Common myeloid progenitor, CD34-positive (primary cell): ENCODE results near the gene HSD17B4.
"Not testable (repeated sequence)": the region's sequence is repeated elsewhere in the genome, so short reads cannot be mapped to it uniquely, and the experiment has no call there.

Experiments
- CTCF ChIA-PET: fragments of 350-600 bp; sonication (Branson Sonifier 250); formaldehyde crosslinking; loops from one replicate; lab custom pipeline; 2021; ENCODE audit warnings: antibody characterized with exemption; lab: Charles Lee
- POLR2A ChIA-PET: fragments of 350-600 bp; sonication (Branson Sonifier 250); formaldehyde crosslinking; loops from one replicate; lab custom pipeline; 2021; ENCODE audit warnings: antibody characterized with exemption; lab: Charles Lee
- DNase-seq, 3 donors: peaks; one replicate each; pipeline versions ENCODE4 v3.0.0 to v3.0.0-alpha.2; 2013
- H3K27ac ChIP-seq, 2 experiments: 1 replicate in 1 of 2; 2 replicates in 1 of 2; pipeline ENCODE4 v1.7.0; 2013; ENCODE audit warnings: inconsistent platforms in 2 of 2, low read length in 2 of 2, mild to moderate bottlenecking in 2 of 2, low read depth in 1 of 2, moderate library complexity in 1 of 2; ENCODE audit not compliant: severe bottlenecking in 2 of 2, insufficient read depth in 1 of 2, poor library complexity in 1 of 2
- H3K27me3 ChIP-seq, 5 experiments: replicated peaks in 2 of 5; 1 replicate in 3 of 5; 2 replicates in 2 of 5; pipeline versions ENCODE4 v1.6.1 to v1.7.0; 2013; ENCODE audit warnings: low read length in 4 of 5, mild to moderate bottlenecking in 2 of 5, moderate library complexity in 2 of 5, inconsistent platforms in 1 of 5; ENCODE audit not compliant: insufficient read depth in 5 of 5, control insufficient read depth in 4 of 5
- H3K36me3 ChIP-seq, 4 experiments: 1 replicate in 2 of 4; 2 replicates in 2 of 4; pipeline versions ENCODE4 v1.6.1 to v1.7.0; 2013; ENCODE audit warnings: low read length in 3 of 4, control low read depth in 1 of 4, mild to moderate bottlenecking in 1 of 4; ENCODE audit not compliant: control insufficient read depth in 4 of 4, insufficient read depth in 4 of 4
- H3K4me1 ChIP-seq, 4 experiments: 1 replicate in 3 of 4; 2 replicates in 1 of 4; pipeline versions ENCODE4 v1.6.1 to v1.7.1; 2013; ENCODE audit warnings: low read length in 3 of 4, mild to moderate bottlenecking in 3 of 4, control low read depth in 1 of 4, inconsistent platforms in 1 of 4, moderate library complexity in 1 of 4; ENCODE audit not compliant: control insufficient read depth in 4 of 4, insufficient read depth in 4 of 4; ENCODE audit errors: control extremely low read depth in 1 of 4
- H3K4me3 ChIP-seq, 7 experiments: 1 replicate in 4 of 7; 2 replicates in 3 of 7; pipeline versions ENCODE4 v1.5.1 to v1.7.0; 2013; ENCODE audit warnings: mild to moderate bottlenecking in 7 of 7, low read length in 6 of 7, moderate library complexity in 6 of 7, inconsistent platforms in 2 of 7, low read depth in 2 of 7, control low read depth in 1 of 7; ENCODE audit not compliant: insufficient read depth in 4 of 7, control insufficient read depth in 1 of 7; ENCODE audit errors: extremely low read depth in 1 of 7
- H3K9me3 ChIP-seq, 5 experiments: 1 replicate in 4 of 5; 2 replicates in 1 of 5; pipeline versions ENCODE4 v1.6.1 to v1.7.1; 2013; ENCODE audit warnings: low read length in 4 of 5, mild to moderate bottlenecking in 2 of 5, inconsistent platforms in 1 of 5, low read depth in 1 of 5, moderate library complexity in 1 of 5; ENCODE audit not compliant: control insufficient read depth in 4 of 5, insufficient read depth in 2 of 5; ENCODE audit errors: control extremely low read depth in 1 of 5
- WGBS: methylation state at CpG from one replicate; pipeline ENCODE4 v1.1.5; 2013; ENCODE audit not compliant: insufficient coverage; 5-methylcytosine and 5-hydroxymethylcytosine counted together

The HSD17B4 gene

DNA sequence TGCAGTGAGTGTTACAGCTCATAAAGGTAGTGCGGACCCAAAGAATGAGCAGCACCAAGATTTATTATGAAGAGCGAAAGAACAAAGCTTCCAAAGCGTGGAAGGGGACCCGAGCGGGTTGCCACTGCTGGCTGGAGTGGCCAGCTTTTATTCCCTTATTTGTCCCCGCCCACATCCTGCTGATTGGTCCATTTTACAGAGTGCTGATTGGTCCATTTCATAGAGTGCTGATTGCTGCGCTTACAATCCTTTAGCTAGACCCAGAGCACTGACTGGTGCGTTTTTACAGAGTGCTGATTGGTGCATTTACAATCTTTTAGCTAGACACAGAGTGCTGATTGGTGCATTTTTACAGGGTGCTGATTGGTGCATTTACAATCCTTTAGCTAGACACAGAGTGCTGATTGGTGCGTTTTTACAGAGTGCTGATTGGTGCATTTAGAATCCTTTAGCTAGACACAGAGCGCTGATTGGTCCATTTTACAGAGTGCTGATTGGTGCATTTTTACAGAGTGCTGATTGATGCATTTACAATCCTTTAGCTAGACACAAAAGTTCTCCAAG is 19.5 kb upstream of the HSD17B4 start:
- H3K36me3 ChIP-seq, H3K27me3 ChIP-seq, POLR2A ChIA-PET, H3K9me3 ChIP-seq, H3K4me3 ChIP-seq, H3K27ac ChIP-seq, DNase-seq: not testable (repeated sequence)
- CTCF ChIA-PET = interaction anchor here (1.0 to 3.0 kb wide), 7 partner anchors 12 to 411 kb away, joined by 3 to 14 read pairs (median 4); no protein-coding TSS in a partner anchor
- WGBS = 98% methylated on average over 6 of the region's 10 CpGs
- peaks cover 3 to 21% (median 15%) of the 10 kb centered on the region in 4 experiments for H3K4me1 ChIP-seq

GRCh38 chr5:119435436-119436132 is 16.7 kb upstream of the HSD17B4 start:
- ChIA-PET POLR2A (no interaction called here), CTCF (interaction anchor here (0.8 to 3.0 kb wide), 16 partner anchors 9 to 451 kb away, joined by 3 to 16 read pairs (median 5); partner anchors contain the start of gene DTWD2)
- WGBS = 30% methylated on average over 8 of the region's 8 CpGs
- H3K9me3 ChIP-seq = peaks cover 0 to 6% (median 0%) of the 10 kb centered on the region in 5 experiments
- peaks cover 0 to 38% (median 31%) of the 10 kb centered on the region in 4 experiments for H3K4me1 ChIP-seq
- no peaks in the 10 kb centered on the region for H3K36me3 ChIP-seq
- H3K27ac ChIP-seq = no peak overlapping the region
- peak; percentile 85 to 96 (median 91) for DNase-seq
- H3K4me3 ChIP-seq = peak overlapping the region in 2 of 7 experiments; percentile 36 to 50
- no peaks in the 10 kb centered on the region for H3K27me3 ChIP-seq

DNA sequence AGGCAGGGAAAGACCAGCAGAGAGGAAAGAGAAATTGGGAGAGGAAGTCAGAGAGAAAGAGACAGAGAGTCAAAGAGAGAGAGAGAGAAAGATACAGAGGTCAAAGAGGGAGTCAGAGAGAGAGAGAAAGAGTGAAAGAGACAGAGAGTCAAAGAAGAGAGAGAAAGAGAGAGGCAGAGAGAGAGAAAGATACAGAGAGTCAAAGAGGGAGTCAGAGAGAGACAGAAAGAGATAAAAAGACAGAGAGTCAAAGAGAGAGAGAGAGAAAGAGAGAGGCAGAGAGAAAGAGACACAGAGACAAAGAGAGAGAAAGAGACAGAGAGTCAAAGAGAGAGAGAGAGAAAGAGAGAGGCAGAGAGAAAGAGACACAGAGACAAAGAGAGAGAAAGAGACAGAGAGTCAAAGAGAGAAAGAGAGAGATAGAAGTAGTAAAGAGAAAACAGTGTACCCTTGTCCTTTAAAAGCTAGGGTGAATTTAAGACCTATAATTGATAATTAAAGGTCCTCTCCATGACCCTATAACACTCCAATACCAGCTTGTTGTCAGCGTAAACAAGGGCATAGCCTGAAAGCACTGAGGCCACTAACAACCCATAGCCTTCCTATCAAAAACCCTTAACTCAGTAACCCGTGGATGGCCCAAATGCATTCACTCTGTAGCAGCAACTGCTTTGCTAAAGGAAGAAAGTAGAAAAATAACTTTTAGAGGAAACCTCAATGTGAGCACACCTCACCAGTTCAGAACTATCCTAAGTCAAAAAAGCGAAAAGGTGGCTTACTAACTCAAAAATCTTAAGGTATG is 14.3 kb upstream of the HSD17B4 start:
- DNase-seq = peak in 2 of 3 donors; percentile 20 to 51
- WGBS = 100% methylated on average over 1 of the region's 3 CpGs
- H3K9me3 ChIP-seq, CTCF ChIA-PET, H3K27me3 ChIP-seq, H3K36me3 ChIP-seq: not testable (repeated sequence)
- POLR2A ChIA-PET = interaction anchor here (0.7 kb wide), 2 partner anchors 409 to 450 kb away, joined by 4 to 6 read pairs; no protein-coding TSS in a partner anchor
- Histone ChIP-seq H3K4me3 (peak overlapping the region in 3 of 7 experiments; percentile 19 to 80 (median 60)), H3K4me1 (peaks cover 0 to 38% (median 31%) of the 10 kb centered on the region in 4 experiments), H3K27ac (peak overlapping the region in 1 of 2 experiments; percentile 73)

GRCh38 chr5:119438587-119438917 is 13.7 kb upstream of the HSD17B4 start:
- Histone ChIP-seq H3K4me3 (peak overlapping the region in 5 of 7 experiments; percentile 19 to 80 (median 50)), H3K27ac (peak overlapping the region in 1 of 2 experiments; percentile 73), H3K4me1 (peaks cover 0 to 38% (median 31%) of the 10 kb centered on the region in 4 experiments)
- not testable (repeated sequence) for H3K36me3 ChIP-seq, H3K9me3 ChIP-seq, H3K27me3 ChIP-seq
- ChIA-PET CTCF (interaction anchor here (1.3 to 2.2 kb wide), 2 partner anchors 11 to 451 kb away, joined by 4 to 6 read pairs; no protein-coding TSS in a partner anchor), POLR2A (interaction anchor here (0.7 kb wide), 1 partner anchor 410 kb away, joined by 6 read pairs; no protein-coding TSS in a partner anchor)
- no CpG with 5 or more reads among the region's 1 CpG for WGBS
- peak; percentile 62 to 76 (median 68) for DNase-seq

DNA sequence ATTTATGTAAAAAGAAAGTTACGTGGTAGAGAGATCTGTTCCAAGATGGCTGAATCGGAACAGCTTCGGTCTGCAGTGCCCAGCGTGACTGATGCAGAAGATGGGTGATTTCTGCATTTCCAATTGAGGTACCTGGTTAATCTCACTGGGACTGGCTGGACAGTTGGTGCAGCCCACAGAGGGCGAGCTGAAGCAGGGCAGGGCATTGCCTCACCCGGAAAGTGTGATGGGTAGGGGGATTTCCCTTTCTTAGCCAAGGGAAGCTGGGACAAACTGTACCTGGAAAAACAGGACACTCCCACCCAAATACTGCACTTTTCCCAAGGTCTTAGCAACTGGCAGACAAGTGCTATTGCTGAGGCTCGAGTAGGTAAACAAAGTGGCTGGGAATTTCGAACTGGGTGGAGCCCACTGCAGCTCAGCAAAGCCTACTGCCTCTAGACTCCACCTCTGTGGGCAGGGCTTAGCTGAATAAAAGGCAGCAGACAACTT is 13.1 kb upstream of the HSD17B4 start:
- Histone ChIP-seq H3K4me3 (peak overlapping the region; percentile 16 to 80 (median 35)), H3K36me3 (no peaks in the 10 kb centered on the region), H3K27ac (peak overlapping the region; percentile 16 to 73), H3K27me3 (no peaks in the 10 kb centered on the region), H3K4me1 (peaks cover 0 to 38% (median 31%) of the 10 kb centered on the region in 4 experiments), H3K9me3 (peaks cover 0 to 6% (median 0%) of the 10 kb centered on the region in 5 experiments)
- CTCF ChIA-PET = interaction anchor here (0.8 to 2.2 kb wide), 5 partner anchors 10 to 451 kb away, joined by 3 to 6 read pairs (median 3); partner anchors contain the start of gene HSD17B4
- POLR2A ChIA-PET = no interaction called here
- WGBS = 8% methylated on average over 8 of the region's 8 CpGs
- peak in 2 of 3 donors; percentile 49 to 72 for DNase-seq

GRCh38 chr5:119439632-119440031 is 12.7 kb upstream of the HSD17B4 start:
- DNase-seq, H3K27ac ChIP-seq, H3K36me3 ChIP-seq, H3K27me3 ChIP-seq, POLR2A ChIA-PET, H3K9me3 ChIP-seq: not testable (repeated sequence)
- H3K4me1 ChIP-seq = peaks cover 0 to 38% (median 31%) of the 10 kb centered on the region in 4 experiments
- H3K4me3 ChIP-seq = peak overlapping the region in 3 of 7 experiments; percentile 50 to 80 (median 60)
- CTCF ChIA-PET = interaction anchor here (0.8 to 2.2 kb wide), 6 partner anchors 10 to 452 kb away, joined by 3 to 6 read pairs (median 4); partner anchors contain the start of gene HSD17B4
- 100% methylated on average over 2 of the region's 3 CpGs for WGBS
